Hepatocyte (in vitro differentiated cells): ENCODE measurements around the gene ATP5F1E. TPM values are rescaled to one million over a fixed set of nuclear protein-coding genes. Genes with fewer than 3 reads are reported as not detected.

Experiments used
- DNase-seq: peaks from one replicate; pipeline ENCODE4 v3.0.0-alpha.2; 2016; ENCODE audit warnings: low spot score
- H2AFZ ChIP-seq: fragments of 200-600 bp; sonication (generic); 2 replicates; pipeline ENCODE4 v1.6.0; 2016; ENCODE audit warnings: antibody characterized with exemption, mild to moderate bottlenecking
- H3K27ac ChIP-seq: fragments of 200-600 bp; sonication (generic); 2 replicates; pipeline ENCODE4 v1.5.1; 2016; ENCODE audit warnings: mild to moderate bottlenecking
- H3K27me3 ChIP-seq: fragments of 200-600 bp; sonication (generic); 2 replicates; pipeline ENCODE4 v1.6.1; 2016
- H3K36me3 ChIP-seq: fragments of 200-600 bp; sonication (generic); replicated peaks from 2 replicates; pipeline ENCODE4 v1.5.1; 2016; ENCODE audit warnings: low read depth; ENCODE audit not compliant: insufficient read depth
- H3K4me1 ChIP-seq: fragments of 200-600 bp; sonication (generic); 2 replicates; pipeline ENCODE4 v1.5.1; 2016; ENCODE audit warnings: mild to moderate bottlenecking, moderate library complexity; ENCODE audit not compliant: insufficient read depth
- H3K4me2 ChIP-seq: fragments of 200-600 bp; sonication (generic); 2 replicates; pipeline ENCODE4 v1.6.0; 2016
- H3K4me3 ChIP-seq: fragments of 200-600 bp; sonication (generic); 2 replicates; pipeline ENCODE4 v1.5.1; 2016; ENCODE audit warnings: mild to moderate bottlenecking
- H3K79me2 ChIP-seq: fragments of 200-600 bp; sonication (generic); 2 replicates; pipeline ENCODE4 v1.6.0; 2017; ENCODE audit warnings: mild to moderate bottlenecking
- H3K9me2 ChIP-seq: fragments of 200-600 bp; sonication (generic); replicated peaks from 2 replicates; pipeline ENCODE4 v1.6.0; 2017; ENCODE audit warnings: mild to moderate bottlenecking; ENCODE audit not compliant: insufficient read depth
- H3K9me3 ChIP-seq: fragments of 200-600 bp; sonication (generic); 2 replicates; pipeline ENCODE4 v1.5.1; 2016; ENCODE audit warnings: low read depth, mild to moderate bottlenecking
- H4K20me1 ChIP-seq: fragments of 200-600 bp; sonication (generic); 2 replicates; pipeline ENCODE4 v1.6.0; 2016; ENCODE audit warnings: mild to moderate bottlenecking; ENCODE audit not compliant: insufficient read depth, poor library complexity, severe bottlenecking
- EZH2 ChIP-seq: fragments of 200-600 bp; sonication (generic); IDR thresholded peaks from 2 replicates; pipeline ENCODE4 v1.6.1; 2016; ENCODE audit warnings: antibody characterized with exemption, mild to moderate bottlenecking, borderline replicate concordance
- EZH2phosphoT487 ChIP-seq: fragments of 200-600 bp; sonication (generic); IDR thresholded peaks from one replicate; pipeline ENCODE4 v1.6.1; 2018; ENCODE audit warnings: antibody characterized with exemption, mild to moderate bottlenecking, low read depth, moderate library complexity; ENCODE audit not compliant: unreplicated experiment, severe bottlenecking
- WGBS: methylation state at CpG from one replicate; pipeline ENCODE4 v1.1.6; 2016; ENCODE audit warnings: low lambda C conversion rate; ENCODE audit errors: missing lambda C conversion rate; 5-methylcytosine and 5-hydroxymethylcytosine counted together
- polyA plus RNA-seq: library from polyadenylated mRNA; unstranded; fragments of >200 nt; fragmentation: Nextera tagmentation; extraction: Ambion mirVana; gene quantifications from 2 replicates; pipeline ENCODE4 v1.2.1, GENCODE V29; 2016
- total RNA-seq: library from RNA; depleted of rRNA; stranded (reverse); fragments of >200 nt; gene quantifications from 2 replicates; pipeline ENCODE4 v1.2.3, GENCODE V29; 2014
- TF ChIP-seq, protein P1 (sequence below): fragments of 200-600 bp; sonication (generic); IDR thresholded peaks from 2 replicates; pipeline ENCODE4 v1.5.1; 2016; ENCODE audit warnings: antibody characterized with exemption, mild to moderate bottlenecking; ENCODE audit not compliant: poor library complexity

The ATP5F1E gene
- total and polyA plus RNA-seq, 2 experiments from 2014 or later: 32.9 to 227 TPM

- peaks cover 6% of the 10 kb centered on the region for H3K36me3 ChIP-seq
- peaks cover 15% of the 10 kb centered on the region for H4K20me1 ChIP-seq
- H3K79me2 ChIP-seq: peaks cover 50% of the 10 kb centered on the region
Observed at GRCh38 chr20:58986968-58987517, 45.1 kb downstream of the ATP5F1E start.

DNA sequence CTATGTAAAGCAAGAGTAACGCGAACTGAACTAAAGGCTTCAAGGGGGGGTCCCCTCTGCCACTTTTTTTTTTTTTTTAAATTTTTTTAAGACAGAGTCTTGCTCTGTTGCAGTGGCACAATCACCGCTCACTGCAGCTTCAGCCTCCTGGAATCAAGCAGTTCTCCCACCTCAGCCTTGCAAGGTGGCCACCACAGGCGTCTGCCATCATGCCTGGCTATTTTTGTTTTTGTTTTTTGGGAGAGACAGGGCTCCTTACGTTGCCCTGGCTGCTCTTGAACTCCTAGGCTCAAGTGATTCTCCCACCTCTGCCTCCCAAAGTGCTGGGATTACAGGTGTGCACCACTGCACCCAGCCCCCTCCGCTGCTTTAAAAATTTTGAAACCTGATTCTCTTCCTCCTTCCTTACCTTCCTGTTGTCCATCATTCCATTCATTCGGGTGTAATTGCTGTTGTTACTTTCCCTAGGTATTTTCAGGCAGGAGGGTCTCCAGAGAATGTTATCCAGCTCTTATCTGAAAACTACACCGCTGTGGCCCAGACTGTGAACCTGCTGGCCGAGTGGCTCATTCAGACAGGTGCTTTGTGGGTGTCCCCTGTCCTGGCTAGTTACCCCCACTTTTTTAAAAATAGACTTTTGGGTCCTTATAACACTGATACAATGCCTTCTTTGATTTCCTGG lies 45.7 kb downstream of the ATP5F1E start:
- H4K20me1 ChIP-seq: peaks cover 15% of the 10 kb centered on the region
- peaks cover 18% of the 10 kb centered on the region for H3K4me1 ChIP-seq
- WGBS: 79% methylated on average over 9 of the region's 9 CpGs
- TF ChIP-seq, protein P1, sequence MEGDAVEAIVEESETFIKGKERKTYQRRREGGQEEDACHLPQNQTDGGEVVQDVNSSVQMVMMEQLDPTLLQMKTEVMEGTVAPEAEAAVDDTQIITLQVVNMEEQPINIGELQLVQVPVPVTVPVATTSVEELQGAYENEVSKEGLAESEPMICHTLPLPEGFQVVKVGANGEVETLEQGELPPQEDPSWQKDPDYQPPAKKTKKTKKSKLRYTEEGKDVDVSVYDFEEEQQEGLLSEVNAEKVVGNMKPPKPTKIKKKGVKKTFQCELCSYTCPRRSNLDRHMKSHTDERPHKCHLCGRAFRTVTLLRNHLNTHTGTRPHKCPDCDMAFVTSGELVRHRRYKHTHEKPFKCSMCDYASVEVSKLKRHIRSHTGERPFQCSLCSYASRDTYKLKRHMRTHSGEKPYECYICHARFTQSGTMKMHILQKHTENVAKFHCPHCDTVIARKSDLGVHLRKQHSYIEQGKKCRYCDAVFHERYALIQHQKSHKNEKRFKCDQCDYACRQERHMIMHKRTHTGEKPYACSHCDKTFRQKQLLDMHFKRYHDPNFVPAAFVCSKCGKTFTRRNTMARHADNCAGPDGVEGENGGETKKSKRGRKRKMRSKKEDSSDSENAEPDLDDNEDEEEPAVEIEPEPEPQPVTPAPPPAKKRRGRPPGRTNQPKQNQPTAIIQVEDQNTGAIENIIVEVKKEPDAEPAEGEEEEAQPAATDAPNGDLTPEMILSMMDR: no peak
- TF ChIP-seq EZH2: no peak
- no peak for TF ChIP-seq EZH2phosphoT487
- H3K4me2 ChIP-seq: no peak overlapping the region
- H3K36me3 ChIP-seq: peaks cover 6% of the 10 kb centered on the region
- H3K27ac ChIP-seq: no peak overlapping the region
- DNase-seq: no peak
- no peak overlapping the region for H3K4me3 ChIP-seq
- no peaks in the 10 kb centered on the region for H3K27me3 ChIP-seq
- H3K79me2 ChIP-seq: peaks cover 56% of the 10 kb centered on the region
- H3K9me2 ChIP-seq: no peaks in the 10 kb centered on the region
- H2AFZ ChIP-seq: no peak overlapping the region
- H3K9me3 ChIP-seq: no peaks in the 10 kb centered on the region

More at GRCh38 chr20:58986968-58987517, 45.1 kb downstream of the ATP5F1E start:
- Histone ChIP-seq H3K9me2 (no peaks in the 10 kb centered on the region), H3K27ac (no peak overlapping the region), H3K4me2 (no peak overlapping the region), H3K27me3 (no peaks in the 10 kb centered on the region), H3K4me3 (no peak overlapping the region), H3K9me3 (no peaks in the 10 kb centered on the region), H2AFZ (no peak overlapping the region), H3K4me1 (peaks cover 14% of the 10 kb centered on the region)
- TF ChIP-seq EZH2phosphoT487 (no peak), EZH2 (no peak)
- TF ChIP-seq, protein P1: no peak
- WGBS: 83% methylated on average over 8 of the region's 8 CpGs
- no peak for DNase-seq

DNA sequence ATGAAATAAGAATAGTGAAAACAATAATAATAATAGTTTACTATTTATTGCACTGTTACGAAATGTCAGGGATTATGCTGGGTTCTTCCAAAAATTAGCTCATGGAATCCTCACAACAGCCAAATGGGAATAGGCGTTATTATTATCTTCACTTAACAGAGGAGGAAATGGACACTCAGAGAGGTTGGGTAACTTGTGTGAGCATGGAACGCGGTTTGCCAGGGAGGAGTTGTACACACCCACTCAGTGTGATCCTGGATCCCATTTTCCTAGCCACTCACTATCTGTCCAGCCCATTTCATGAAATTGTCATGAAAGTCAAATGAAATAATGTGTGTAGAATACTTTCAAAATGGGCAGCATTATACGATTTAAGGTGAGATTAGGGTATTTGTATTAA lies 46.5 kb downstream of the ATP5F1E start:
- no peak for DNase-seq
- peaks cover 6% of the 10 kb centered on the region for H3K36me3 ChIP-seq
- H4K20me1 ChIP-seq: peaks cover 15% of the 10 kb centered on the region
- no peak overlapping the region for H3K4me3 ChIP-seq
- H3K4me2 ChIP-seq: no peak overlapping the region
- H3K79me2 ChIP-seq: peaks cover 57% of the 10 kb centered on the region
- 95% methylated on average over 5 of the region's 5 CpGs for WGBS
- peaks cover 19% of the 10 kb centered on the region for H3K4me1 ChIP-seq
- H3K9me2 ChIP-seq: no peaks in the 10 kb centered on the region
- TF ChIP-seq, protein P1: no peak
- no peak for TF ChIP-seq EZH2phosphoT487
- TF ChIP-seq EZH2: no peak
- no peaks in the 10 kb centered on the region for H3K9me3 ChIP-seq
- H3K27me3 ChIP-seq: no peaks in the 10 kb centered on the region
- no peak overlapping the region for H2AFZ ChIP-seq
- H3K27ac ChIP-seq: no peak overlapping the region
